HAP-1 (cell line): Measurements from ENCODE around the gene CCDC196.
"Not testable (repeated sequence)": the region's sequence is repeated elsewhere in the genome, so short reads cannot be mapped to it uniquely, and the experiment has no call there.

Experiments
- DNase-seq, 2 experiments: peaks; one replicate each; pipeline ENCODE4 v3.0.0-alpha.2; 2016 to 2020; ENCODE audit warnings: low spot score in 2 of 2
- H3K27me3 ChIP-seq: fragments of 250-450 bp; sonication (Bioruptor Pico); 2 replicates; pipeline ENCODE4 v1.5.1; 2020; ENCODE audit warnings: low read depth, mild to moderate bottlenecking, moderate library complexity
- H3K36me3 ChIP-seq: fragments of 250-450 bp; sonication (Bioruptor Pico); replicated peaks from 2 replicates; pipeline ENCODE4 v1.5.1; 2020; ENCODE audit warnings: mild to moderate bottlenecking
- H3K4me1 ChIP-seq: fragments of 250-450 bp; sonication (Bioruptor Pico); 2 replicates; pipeline ENCODE4 v1.5.1; 2020; ENCODE audit warnings: mild to moderate bottlenecking
- H3K4me3 ChIP-seq: fragments of 250-450 bp; sonication (Bioruptor Pico); 2 replicates; pipeline ENCODE4 v1.5.1; 2020; ENCODE audit warnings: mild to moderate bottlenecking, moderate library complexity
- H3K9me3 ChIP-seq: fragments of 250-450 bp; sonication (Bioruptor Pico); 2 replicates; pipeline ENCODE4 v1.5.1; 2020; ENCODE audit warnings: mild to moderate bottlenecking, moderate library complexity
- in situ Hi-C: fragments of 300-500 bp; cut with MboI; formaldehyde crosslinking; loops from 3 replicates; pipeline ENCODE4 v1.14.3; 2020; ENCODE audit warnings: low sequenced_read_pairs, inconsistent platforms, mixed read lengths

Gene CCDC196

DNA sequence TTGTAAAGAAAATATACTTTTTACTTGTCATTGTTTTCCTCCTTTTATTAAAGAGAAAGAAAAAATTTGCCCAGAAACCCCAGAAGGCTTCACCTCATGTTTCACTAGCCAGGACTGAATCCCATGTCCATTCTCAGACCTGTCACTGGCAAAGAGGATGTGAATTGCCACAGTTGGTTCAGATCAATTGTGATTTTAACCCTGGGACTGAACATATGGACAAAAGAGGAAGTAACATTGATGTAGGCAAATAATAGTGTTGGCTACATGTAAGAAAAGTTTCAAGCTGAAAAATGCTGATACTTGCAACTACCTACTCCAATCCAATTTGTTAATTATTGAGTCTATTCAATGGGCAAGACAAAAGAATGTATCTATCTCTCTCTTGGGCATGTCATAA, 8.6 kb upstream of the CCDC196 start:
- no peak for DNase-seq
- Histone ChIP-seq H3K4me1 (0 out of 2 replicates have a peak, but pooled peaks cover under 1% of the 10 kb centered on the region), H3K9me3 (no peaks in the 10 kb centered on the region), H3K4me3 (no peak overlapping the region), H3K27me3 (no peaks in the 10 kb centered on the region), H3K36me3 (no peaks in the 10 kb centered on the region)
- in situ Hi-C loops = no loop called here

DNA sequence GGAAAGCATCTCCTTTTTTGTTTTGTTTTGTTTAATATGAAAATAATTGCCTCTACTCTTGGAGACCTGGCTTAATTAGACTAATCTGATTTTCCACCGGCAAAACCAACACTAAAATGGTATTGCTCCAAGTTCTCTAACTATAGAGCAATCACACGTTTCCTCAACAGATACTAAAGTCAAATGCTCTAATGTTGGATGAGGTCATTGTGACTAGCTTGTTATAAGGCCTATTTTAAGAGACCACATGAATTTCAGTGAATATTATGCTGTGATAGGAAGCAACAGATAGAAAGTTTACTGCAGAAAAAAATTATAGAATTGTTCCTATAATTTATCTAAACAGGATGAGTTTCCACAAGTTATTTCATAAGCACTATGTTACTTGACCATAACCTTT, 3.3 kb upstream of the CCDC196 start:
- Histone ChIP-seq H3K9me3 (no peaks in the 10 kb centered on the region), H3K4me1 (no peaks in the 10 kb centered on the region), H3K27me3 (no peaks in the 10 kb centered on the region), H3K4me3 (no peak overlapping the region), H3K36me3 (no peaks in the 10 kb centered on the region)
- DNase-seq = no peak
- in situ Hi-C loops = no loop called here

DNA sequence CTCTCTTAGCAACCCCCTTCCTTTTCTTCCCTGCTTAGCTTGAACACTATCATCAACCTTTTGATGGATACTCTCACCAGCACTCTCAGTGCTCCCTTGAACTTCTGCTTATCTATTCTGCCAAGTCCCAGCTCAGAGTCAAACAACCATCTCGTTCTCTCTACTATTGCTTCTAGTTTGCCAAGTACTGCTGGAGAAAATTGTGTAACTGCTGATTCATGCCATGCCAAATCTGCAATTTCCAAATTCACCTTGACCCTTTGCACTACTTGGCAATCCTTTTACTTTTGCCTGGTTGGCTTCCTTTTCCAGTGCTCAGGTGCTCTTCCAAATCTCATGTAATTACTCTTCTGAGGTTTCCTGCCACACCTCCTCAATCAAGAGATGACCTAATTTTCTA, 2.8 kb upstream of the CCDC196 start:
- no peak for DNase-seq
- no peaks in the 10 kb centered on the region for H3K4me1 ChIP-seq
- no peaks in the 10 kb centered on the region for H3K36me3 ChIP-seq
- no peak overlapping the region for H3K4me3 ChIP-seq
- no peaks in the 10 kb centered on the region for H3K27me3 ChIP-seq
- H3K9me3 ChIP-seq = no peaks in the 10 kb centered on the region
- in situ Hi-C loops = no loop called here

DNA sequence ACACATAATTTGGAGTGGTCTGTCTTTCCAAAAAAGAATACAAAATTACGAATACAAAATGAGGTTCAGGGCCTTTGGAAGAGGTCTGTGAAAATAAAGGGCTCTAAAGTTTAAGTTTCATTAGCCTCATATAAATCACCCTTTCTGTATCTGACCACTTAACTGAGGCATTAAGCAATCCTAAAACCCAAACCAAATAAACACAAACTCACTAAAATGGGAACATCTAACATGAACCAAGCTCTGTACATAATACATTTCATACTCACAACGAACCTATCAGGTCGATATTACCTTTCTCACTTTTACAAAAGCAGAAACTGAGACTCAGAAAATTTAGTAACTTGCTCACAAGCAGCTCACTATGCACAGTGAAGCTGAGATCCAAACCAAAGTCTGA, 1.1 kb upstream of the CCDC196 start:
- H3K36me3 ChIP-seq = no peaks in the 10 kb centered on the region
- in situ Hi-C loops = no loop called here
- H3K4me3 ChIP-seq = no peak overlapping the region
- no peak for DNase-seq
- no peaks in the 10 kb centered on the region for H3K27me3 ChIP-seq
- H3K4me1 ChIP-seq = no peaks in the 10 kb centered on the region
- no peaks in the 10 kb centered on the region for H3K9me3 ChIP-seq

DNA sequence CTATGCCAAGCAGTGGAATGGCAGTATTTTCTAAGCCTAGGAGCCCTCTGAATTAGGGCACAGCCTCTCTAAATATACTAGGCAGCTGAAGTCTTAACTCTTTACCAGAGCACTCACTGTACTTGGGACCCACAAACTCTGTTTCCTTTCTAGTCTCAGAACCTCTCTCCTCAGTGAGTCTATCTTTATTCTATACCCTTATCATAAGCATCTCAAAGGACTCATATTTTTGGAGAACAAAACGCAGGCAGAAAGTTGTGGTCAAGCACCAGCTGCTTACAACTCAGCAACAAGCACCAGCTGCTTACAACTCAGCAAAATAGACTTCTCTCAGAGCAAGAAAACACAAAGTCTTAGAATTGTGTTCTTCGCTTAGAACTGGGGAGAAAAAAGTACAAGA, 993 bp downstream of the CCDC196 start:
- H3K9me3 ChIP-seq = no peaks in the 10 kb centered on the region
- no peaks in the 10 kb centered on the region for H3K4me1 ChIP-seq
- in situ Hi-C loops = no loop called here
- no peak for DNase-seq
- H3K27me3 ChIP-seq = no peaks in the 10 kb centered on the region
- no peak overlapping the region for H3K4me3 ChIP-seq
- no peaks in the 10 kb centered on the region for H3K36me3 ChIP-seq

DNA sequence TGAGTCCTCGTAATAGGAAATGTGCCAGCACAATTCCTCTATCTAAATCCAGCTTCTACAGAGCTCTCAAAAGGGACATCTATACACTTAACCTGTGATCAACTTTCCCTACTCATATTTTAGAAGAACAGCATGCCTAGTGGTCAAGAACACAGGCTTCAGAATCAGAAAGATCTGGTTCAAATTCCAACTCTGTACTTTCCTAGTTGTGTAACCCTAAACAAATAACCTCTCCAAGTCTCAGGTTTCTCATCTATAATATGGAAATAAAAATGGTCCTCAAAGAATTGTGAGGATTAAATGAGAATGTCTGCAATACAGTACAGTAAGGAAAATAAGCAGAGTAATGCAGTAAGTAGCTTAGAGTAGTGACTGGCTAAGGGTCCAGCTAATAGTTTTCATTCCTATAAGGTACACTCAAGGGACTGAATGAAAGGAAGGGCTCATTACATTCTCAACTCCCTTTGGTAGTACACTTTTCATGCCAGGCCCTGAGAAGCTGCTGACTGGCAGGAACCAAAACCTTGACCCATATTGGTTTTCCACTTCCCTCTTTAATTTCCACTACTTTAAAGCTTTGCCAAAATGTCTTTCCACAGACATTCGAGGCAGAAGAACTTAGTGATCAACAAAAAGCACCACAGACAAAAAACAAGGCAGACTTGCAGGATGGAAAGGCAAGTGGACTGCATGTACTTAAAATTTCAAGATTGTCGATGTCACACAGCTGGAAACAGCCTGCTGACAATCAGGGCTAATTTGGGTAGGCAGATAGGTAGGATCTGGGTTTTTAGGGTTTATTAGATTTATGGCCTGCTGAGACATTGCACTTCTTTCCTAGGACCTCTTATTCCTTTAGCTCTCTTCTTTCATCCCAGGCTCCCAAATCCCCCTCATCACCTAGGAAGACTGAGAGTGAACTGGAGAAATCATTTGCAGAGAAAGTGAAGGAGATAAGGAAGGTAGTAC, 4.3 kb downstream of the CCDC196 start:
- no peaks in the 10 kb centered on the region for H3K9me3 ChIP-seq
- no peaks in the 10 kb centered on the region for H3K27me3 ChIP-seq
- no peak overlapping the region for H3K4me3 ChIP-seq
- in situ Hi-C loops = no loop called here
- H3K36me3 ChIP-seq = no peaks in the 10 kb centered on the region
- DNase-seq = no peak
- H3K4me1 ChIP-seq = no peaks in the 10 kb centered on the region

DNA sequence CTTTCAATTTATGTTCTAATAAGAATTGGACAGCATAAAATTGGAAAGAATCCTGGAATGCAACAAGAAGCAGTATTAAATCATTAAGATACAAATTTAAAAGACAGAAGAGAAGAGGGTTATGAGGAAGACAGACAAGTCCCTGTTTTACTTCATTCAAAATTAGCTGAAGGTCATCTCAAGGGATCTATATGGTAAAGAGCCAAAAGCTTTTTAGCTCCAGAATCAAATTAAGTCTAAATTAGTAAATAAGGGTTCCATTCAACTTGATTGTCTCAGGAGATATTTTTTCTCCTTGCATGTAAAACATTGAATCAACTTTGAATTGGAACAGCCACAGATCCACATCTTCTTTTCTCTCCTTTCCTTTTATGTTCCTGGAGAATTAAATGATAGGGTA, 7.6 kb downstream of the CCDC196 start:
- Histone ChIP-seq H3K9me3 (no peaks in the 10 kb centered on the region), H3K36me3 (no peaks in the 10 kb centered on the region), H3K4me1 (no peaks in the 10 kb centered on the region), H3K27me3 (no peaks in the 10 kb centered on the region), H3K4me3 (no peak overlapping the region)
- DNase-seq = no peak
- in situ Hi-C loops = no loop called here

DNA sequence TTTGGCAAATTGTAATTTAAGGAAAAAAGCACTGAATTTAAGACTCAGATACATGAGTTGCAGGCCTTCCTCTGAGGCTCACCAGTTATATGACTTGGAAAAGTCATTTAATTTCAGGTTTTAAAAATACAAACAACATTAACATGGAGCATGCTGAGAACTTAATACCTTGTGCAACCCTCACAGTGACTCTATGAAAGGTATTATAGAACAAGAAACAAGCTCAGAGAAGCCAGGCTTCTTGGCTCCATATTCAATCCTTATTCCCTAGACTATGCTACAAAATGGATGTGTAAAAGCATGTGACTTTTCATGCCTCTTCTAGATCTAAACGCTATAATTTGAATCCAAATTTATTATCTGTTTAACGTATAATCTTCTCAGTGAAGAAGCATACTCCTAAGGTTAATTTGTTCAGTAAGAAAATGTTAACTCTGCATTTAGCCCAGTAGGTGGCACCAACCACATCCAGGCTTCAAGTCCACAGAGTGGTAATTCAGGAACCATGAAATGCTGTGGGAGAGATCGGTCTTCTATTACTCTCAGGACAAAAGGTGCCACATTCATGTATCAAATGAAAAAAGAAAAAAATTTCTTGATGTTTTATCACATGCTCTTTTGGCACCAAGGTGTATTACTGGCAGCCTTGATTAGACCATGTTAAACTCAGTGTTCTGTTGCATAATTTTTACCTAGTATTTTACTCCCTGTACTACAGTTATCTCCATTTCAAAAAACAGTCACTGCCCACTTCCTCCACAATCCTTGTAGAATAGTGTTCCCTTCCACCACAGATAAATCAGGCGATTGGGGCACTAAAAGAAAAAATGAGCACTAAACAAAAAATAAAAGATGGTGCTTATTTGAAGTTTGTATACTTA, 9.3 kb downstream of the CCDC196 start:
- peak; percentile 54 to 72 for DNase-seq
- no peak overlapping the region for H3K4me3 ChIP-seq
- H3K36me3 ChIP-seq = no peaks in the 10 kb centered on the region
- in situ Hi-C loops = no loop called here
- no peaks in the 10 kb centered on the region for H3K4me1 ChIP-seq
- no peaks in the 10 kb centered on the region for H3K9me3 ChIP-seq
- H3K27me3 ChIP-seq = no peaks in the 10 kb centered on the region

DNA sequence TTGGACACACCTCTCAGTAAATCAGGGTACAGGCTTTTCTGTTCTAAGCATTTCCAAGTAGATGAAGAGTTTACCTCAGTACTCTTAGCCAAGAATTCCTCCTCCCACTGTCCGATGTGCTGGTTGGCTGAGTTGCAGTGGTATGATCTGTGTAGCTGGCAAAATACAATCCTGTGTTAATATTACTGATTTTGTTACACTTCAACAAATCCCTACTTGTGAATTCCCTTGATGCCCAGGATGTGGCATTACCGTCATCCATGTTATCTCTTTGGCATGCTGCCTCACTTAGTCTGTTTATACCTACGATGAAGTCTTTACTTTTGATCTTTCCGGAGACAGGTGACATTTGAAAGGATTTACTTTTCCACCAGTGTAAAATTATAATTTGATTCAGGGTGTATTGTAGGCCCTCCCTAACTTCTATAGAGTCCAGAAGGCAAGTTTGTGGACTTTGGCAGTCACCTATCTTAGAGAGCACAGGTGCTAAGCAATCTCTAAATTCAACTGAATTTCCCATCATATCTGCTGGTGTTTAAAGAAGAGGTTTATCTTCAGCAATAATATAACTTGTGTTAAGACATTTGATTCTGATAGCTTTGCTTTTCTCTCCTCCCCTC, 10.1 kb downstream of the CCDC196 start:
- Histone ChIP-seq H3K4me3 (no peak overlapping the region), H3K9me3 (no peaks in the 10 kb centered on the region), H3K4me1 (no peaks in the 10 kb centered on the region), H3K36me3 (no peaks in the 10 kb centered on the region), H3K27me3 (no peaks in the 10 kb centered on the region)
- in situ Hi-C loops = no loop called here
- DNase-seq = no peak

DNA sequence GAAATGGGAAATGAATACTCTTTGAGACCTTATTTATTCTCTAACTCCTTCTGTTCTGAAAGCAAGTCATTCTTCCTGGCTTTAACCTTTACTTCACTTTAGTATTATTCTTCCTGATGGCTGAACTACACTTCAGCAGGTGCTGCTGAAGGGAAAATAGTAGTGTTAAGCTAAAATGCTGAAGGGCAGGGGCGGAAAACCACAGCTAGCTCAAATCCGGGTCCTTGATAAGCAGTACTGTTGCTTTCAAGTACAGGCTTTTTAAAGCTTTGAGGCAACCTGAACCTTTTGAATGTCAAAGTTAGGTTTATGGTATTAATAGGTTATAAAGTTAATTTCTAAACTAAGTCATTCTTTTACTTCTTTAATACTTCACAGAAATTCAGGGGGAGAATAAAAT, 10.7 kb downstream of the CCDC196 start:
- DNase-seq = no peak
- Histone ChIP-seq H3K4me1 (no peaks in the 10 kb centered on the region), H3K27me3 (no peaks in the 10 kb centered on the region), H3K9me3 (no peaks in the 10 kb centered on the region), H3K4me3 (no peak overlapping the region), H3K36me3 (no peaks in the 10 kb centered on the region)
- in situ Hi-C loops = no loop called here

DNA sequence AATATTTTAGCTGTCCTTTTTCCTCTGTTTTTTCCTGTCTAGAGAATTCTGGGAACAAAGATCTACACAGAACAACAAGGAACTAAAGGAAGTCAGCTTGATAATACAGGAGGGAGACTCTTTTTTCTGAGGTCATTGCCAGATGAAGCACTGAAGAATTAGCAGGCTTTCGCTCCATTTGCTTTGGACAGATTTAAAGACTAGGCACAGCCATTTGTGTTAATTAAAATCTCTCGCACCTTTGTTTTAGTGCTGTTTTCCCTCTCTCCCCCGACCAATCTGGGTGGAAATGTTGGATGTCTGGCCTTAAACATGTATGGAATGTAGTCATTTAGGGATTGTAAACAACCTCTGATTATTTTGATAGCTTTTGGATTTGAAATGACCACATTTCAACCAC, 12.1 kb downstream of the CCDC196 start:
- Histone ChIP-seq H3K4me3 (no peak overlapping the region), H3K4me1 (no peaks in the 10 kb centered on the region), H3K27me3 (no peaks in the 10 kb centered on the region), H3K36me3 (no peaks in the 10 kb centered on the region), H3K9me3 (no peaks in the 10 kb centered on the region)
- in situ Hi-C loops = no loop called here
- DNase-seq = no peak

DNA sequence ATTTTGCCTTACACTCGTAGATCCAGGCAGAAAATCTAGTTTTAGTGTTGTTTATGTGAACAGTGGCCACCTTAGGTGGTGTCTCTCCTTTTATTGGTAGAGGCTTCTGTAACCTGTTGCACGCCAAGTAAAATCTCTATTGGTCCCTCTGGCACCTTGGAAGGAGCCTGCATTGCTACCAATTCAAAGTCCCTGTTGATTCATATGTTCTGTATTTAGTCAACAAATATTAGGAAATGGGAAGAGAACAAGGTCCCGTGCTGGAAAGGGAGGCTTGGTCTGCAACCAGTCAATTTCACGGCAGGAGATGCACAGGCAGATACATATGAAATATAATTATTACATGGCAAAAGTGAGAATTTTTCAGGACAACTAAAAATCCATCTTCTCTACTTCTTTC, 15.4 kb downstream of the CCDC196 start:
- H3K4me3 ChIP-seq = no peak overlapping the region
- no peaks in the 10 kb centered on the region for H3K36me3 ChIP-seq
- H3K9me3 ChIP-seq = no peaks in the 10 kb centered on the region
- H3K4me1 ChIP-seq = peaks cover 5% of the 10 kb centered on the region; the same call in 1 of the 2 replicates
- in situ Hi-C loops = no loop called here
- no peak for DNase-seq
- H3K27me3 ChIP-seq = no peaks in the 10 kb centered on the region

DNA sequence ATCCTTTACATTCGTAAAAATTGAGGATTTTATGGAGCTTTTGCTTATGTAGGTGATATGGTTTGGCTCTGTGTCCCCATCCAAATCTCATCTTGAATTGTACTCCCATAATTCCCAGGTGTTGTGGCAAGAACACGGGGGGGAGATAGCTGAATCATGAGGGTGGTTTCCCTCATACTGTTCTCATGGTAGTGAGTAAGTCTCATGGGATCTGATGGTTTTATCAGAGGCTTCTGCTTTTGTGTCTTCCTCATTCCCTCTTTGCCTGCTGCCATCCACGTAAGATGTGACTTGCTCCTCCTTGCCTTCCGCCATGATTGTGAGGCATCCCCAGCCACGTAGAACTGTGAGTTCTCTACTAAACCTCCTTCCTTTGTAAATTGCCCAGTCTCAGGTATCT, 16.7 kb downstream of the CCDC196 start:
- H3K4me1 ChIP-seq, H3K4me3 ChIP-seq, H3K27me3 ChIP-seq, DNase-seq, in situ Hi-C loops, H3K9me3 ChIP-seq, H3K36me3 ChIP-seq: not testable (repeated sequence)

DNA sequence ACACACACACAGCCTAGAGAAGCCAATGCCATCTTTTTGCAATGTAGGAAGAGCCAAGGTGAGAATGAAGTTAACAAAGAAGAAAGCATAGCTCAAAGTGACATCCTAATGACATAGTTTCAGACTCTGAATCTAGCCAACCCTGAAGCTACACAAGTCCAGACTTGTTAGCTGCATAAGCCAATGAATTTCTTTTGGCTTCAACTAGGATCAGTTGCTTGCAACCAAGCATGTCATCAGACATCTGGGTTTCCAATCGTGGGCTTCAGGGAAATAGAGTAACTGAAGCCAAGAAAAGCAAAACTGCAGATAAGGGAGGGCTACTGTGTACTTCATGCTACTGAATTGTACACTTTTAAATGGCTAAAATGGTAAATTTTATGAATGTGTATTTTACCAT, 17.4 kb downstream of the CCDC196 start:
- no peaks in the 10 kb centered on the region for H3K27me3 ChIP-seq
- in situ Hi-C loops = no loop called here
- no peak overlapping the region for H3K4me3 ChIP-seq
- no peaks in the 10 kb centered on the region for H3K9me3 ChIP-seq
- DNase-seq = no peak
- no peaks in the 10 kb centered on the region for H3K36me3 ChIP-seq
- H3K4me1 ChIP-seq = peaks cover 8% of the 10 kb centered on the region; the same call in 1 of the 2 replicates
